Heart left ventricle (tissue), 16 donors: Measurements from ENCODE around the gene COL6A1. TPM values are rescaled to one million over a fixed set of nuclear protein-coding genes. Genes with fewer than 3 reads are reported as not detected.

ENCODE experiments used
- ATAC-seq, 4 donors: fragments of 200-7000 bp; cut with Tn5 transposase; one replicate each; pipeline ENCODE4 v1.9.1; 2020 to 2022; ENCODE audit warnings: moderate library complexity in 4 of 4, mild to moderate bottlenecking in 3 of 4, moderate number of reproducible peaks in 1 of 4
- DNase-seq, 5 donors: peaks; one replicate each; pipeline ENCODE4 v3.0.0-alpha.2; 2020
- H3K27ac ChIP-seq, 12 donors: fragments of 200-600 bp; sonication (generic) in 4 of 12; one replicate each; pipeline versions ENCODE4 v1.5.0 to v1.8.0; 2016 to 2022; ENCODE audit warnings: mild to moderate bottlenecking in 2 of 12
- H3K27me3 ChIP-seq, 9 donors: fragments of 200-600 bp; sonication (generic) in 2 of 9; one replicate each; pipeline versions ENCODE4 v1.5.1 to v1.8.0; 2016 to 2022; ENCODE audit warnings: mild to moderate bottlenecking in 3 of 9
- H3K36me3 ChIP-seq, 9 donors: fragments of 200-600 bp; sonication (generic) in 2 of 9; one replicate each; pipeline versions ENCODE4 v1.5.0 to v1.8.0; 2018 to 2022; ENCODE audit warnings: mild to moderate bottlenecking in 2 of 9
- H3K4me1 ChIP-seq, 12 donors: fragments of 200-600 bp; sonication (generic) in 4 of 12; one replicate each; pipeline versions ENCODE4 v1.5.0 to v1.8.0; 2016 to 2022; ENCODE audit warnings: mild to moderate bottlenecking in 3 of 12
- H3K4me3 ChIP-seq, 12 donors: fragments of 200-600 bp; sonication (generic) in 4 of 12; one replicate each; pipeline versions ENCODE4 v1.5.0 to v1.8.0; 2017 to 2022; ENCODE audit warnings: mild to moderate bottlenecking in 9 of 12, moderate library complexity in 4 of 12
- H3K9me3 ChIP-seq, 12 donors: fragments of 200-600 bp; sonication (generic) in 4 of 12; one replicate each; pipeline versions ENCODE4 v1.5.0 to v1.8.0; 2016 to 2022; ENCODE audit warnings: mild to moderate bottlenecking in 1 of 12
- POLR2A ChIP-seq, 2 donors: fragments of 450-650 bp; IDR thresholded peaks; one replicate each; pipeline ENCODE4 v1.6.1; 2017; ENCODE audit warnings: antibody characterized with exemption in 2 of 2, mild to moderate bottlenecking in 2 of 2, moderate library complexity in 2 of 2
- WGBS, 4 donors: extraction: QIAGEN DNeasy Blood & Tissue Kit in 2 of 4; methylation state at CpG; one replicate each; pipeline versions ENCODE4 v1.1.5 to v1.1.7; 2013 to 2018; 5-methylcytosine and 5-hydroxymethylcytosine counted together
- intact Hi-C, 10 donors: fragments of 100-400 bp; cut with DNase I; formaldehyde crosslinking; loops; one replicate each; pipeline versions ENCODE4 v1.11.1 to v1.14.2; 2022
- polyA plus RNA-seq, 2 donors: library from polyadenylated mRNA; stranded (reverse); fragments of 200-250 nt; gene quantifications; one replicate each; pipeline ENCODE4 v1.2.3, GENCODE V29; 2013
- total RNA-seq, 9 donors: library from RNA; depleted of rRNA in 2 of 9; stranded (reverse); fragments of >200 nt in 2 of 9; fragmentation: NEBNext Ultra II Directional in 3 of 9; extraction: Animal tissue kit (Norgen Biotek cat#: 25700) in 3 of 9; gene quantifications; one replicate each; pipeline versions ENCODE4 v1.1.0 to v1.2.4, GENCODE V29; 2016 to 2023
- TF ChIP-seq, protein P1 (sequence below), 12 donors: fragments of 200-600 bp; sonication (generic) in 4 of 12; IDR thresholded peaks; one replicate each; pipeline versions ENCODE4 v1.5.0 to v1.8.0; 2018 to 2022; ENCODE audit warnings: antibody characterized with exemption in 12 of 12, mild to moderate bottlenecking in 5 of 12
- donor health status: ischemic (EF 13 %, LVEDD 7.1; RV severe dilation, severe dysfunction).
- donor health status: healthy with polysubstance abuse.
- donor health status: DM: no; HTN: yes; CAD: no.
- donor health status: DM: no; HTN: no; CAD: no.
- donor health status: ischemic (EF 25% LVEDD 6.9; RV normal size, moderate dysfunction).
- donor health status: ischemic (EF 25% LVEDD 5.7; RV mildly dilated, moderate dysfunction).
- donor health status: healthy.
- donor health status: DM: yes; HTN: yes; CAD: no.
- donor health status: ischemic (EF 35%, LVEDD 5.7; RV mildly dilated, moderate dysfunction).
- donor health status: nonischemic (EF 11% LVEDD 7.7; RV severe dilation, severe dysfunction).
- donor health status: DM: yes; HTN: yes; CAD: no.
- donor health status: PGD.
- donor health status: ischemic (EF 29% LVEDD 5.4; RV normal size, mild dysfunction).
- donor health status: nonischemic (EF 23%, LVEDD 6.1; RV moderate dilation, normal function).

COL6A1 gene
- total and polyA plus RNA-seq, 11 donors = 92.4 to 385 (median 149) TPM

DNA sequence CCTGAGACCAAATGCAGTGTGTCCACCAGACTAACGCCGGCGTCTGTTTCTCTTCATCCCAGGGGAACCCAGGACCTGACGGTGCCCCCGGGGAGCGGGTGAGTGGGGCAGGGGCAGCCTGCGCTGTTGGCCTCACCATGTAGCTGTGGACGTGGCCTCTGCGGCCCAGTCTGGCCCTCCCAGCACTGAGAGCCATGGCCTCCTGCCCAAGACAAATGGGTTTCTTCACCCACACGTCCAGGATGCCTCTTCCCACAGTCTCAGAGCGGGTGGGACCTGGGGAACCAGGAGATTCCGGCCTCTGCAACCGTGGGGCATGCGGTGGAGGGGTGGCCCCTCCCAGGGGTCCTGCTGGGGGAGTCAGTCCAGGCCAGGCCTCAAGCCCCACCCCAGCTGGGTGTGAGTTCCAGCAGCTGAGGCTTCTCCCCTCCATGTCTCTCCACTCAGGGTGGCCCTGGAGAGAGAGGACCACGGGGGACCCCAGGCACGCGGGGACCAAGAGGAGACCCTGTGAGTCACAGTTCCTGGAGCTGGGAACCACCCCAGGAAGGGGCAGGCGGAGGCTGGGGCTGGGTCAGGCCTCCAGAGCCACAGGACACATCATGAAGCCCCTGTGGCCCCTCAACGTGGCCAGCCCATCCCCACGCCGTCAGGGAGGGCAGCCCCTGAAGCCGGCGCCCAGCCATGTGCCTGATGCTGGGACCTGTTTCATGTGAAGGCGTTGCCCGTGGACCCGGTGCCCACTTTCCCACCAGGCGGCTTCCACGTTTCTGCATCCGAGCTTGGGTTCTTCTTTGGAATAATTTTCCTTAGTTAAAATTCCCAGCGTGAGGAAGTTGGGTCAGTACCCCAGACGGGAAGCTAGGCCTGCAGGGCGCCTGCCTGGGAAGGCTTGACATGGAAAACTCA, 11.0 kb downstream of the COL6A1 start:
- Histone ChIP-seq H3K27me3 (no peaks in the 10 kb centered on the region), H3K4me1 (peaks cover 0 to 27% (median 0%) of the 10 kb centered on the region in 12 donors), H3K4me3 (no peak overlapping the region), H3K9me3 (no peaks in the 10 kb centered on the region), H3K27ac (peak overlapping the region in 10 of 12 donors; percentile 8 to 80 (median 56)), H3K36me3 (peaks cover 0 to 87% (median 69%) of the 10 kb centered on the region in 9 donors)
- ATAC-seq (peak in 3 of 4 donors; percentile 16 to 42 (median 35)), DNase-seq (peak; percentile 15 to 63 (median 35))
- intact Hi-C loops = loop anchor here in 1 of 10 donors (10.0 kb wide), 1 partner anchor 122 kb away; no protein-coding TSS in a partner anchor
- 83 to 85% (median 83%) methylated on average over 25 to 32 of the region's 32 CpGs for WGBS, 4 donors
- TF ChIP-seq, protein P1, sequence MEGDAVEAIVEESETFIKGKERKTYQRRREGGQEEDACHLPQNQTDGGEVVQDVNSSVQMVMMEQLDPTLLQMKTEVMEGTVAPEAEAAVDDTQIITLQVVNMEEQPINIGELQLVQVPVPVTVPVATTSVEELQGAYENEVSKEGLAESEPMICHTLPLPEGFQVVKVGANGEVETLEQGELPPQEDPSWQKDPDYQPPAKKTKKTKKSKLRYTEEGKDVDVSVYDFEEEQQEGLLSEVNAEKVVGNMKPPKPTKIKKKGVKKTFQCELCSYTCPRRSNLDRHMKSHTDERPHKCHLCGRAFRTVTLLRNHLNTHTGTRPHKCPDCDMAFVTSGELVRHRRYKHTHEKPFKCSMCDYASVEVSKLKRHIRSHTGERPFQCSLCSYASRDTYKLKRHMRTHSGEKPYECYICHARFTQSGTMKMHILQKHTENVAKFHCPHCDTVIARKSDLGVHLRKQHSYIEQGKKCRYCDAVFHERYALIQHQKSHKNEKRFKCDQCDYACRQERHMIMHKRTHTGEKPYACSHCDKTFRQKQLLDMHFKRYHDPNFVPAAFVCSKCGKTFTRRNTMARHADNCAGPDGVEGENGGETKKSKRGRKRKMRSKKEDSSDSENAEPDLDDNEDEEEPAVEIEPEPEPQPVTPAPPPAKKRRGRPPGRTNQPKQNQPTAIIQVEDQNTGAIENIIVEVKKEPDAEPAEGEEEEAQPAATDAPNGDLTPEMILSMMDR (IDR thresholded peaks at IDR 0.05) = no peak
- no peak for TF ChIP-seq POLR2A (IDR thresholded peaks at IDR 0.05)

DNA sequence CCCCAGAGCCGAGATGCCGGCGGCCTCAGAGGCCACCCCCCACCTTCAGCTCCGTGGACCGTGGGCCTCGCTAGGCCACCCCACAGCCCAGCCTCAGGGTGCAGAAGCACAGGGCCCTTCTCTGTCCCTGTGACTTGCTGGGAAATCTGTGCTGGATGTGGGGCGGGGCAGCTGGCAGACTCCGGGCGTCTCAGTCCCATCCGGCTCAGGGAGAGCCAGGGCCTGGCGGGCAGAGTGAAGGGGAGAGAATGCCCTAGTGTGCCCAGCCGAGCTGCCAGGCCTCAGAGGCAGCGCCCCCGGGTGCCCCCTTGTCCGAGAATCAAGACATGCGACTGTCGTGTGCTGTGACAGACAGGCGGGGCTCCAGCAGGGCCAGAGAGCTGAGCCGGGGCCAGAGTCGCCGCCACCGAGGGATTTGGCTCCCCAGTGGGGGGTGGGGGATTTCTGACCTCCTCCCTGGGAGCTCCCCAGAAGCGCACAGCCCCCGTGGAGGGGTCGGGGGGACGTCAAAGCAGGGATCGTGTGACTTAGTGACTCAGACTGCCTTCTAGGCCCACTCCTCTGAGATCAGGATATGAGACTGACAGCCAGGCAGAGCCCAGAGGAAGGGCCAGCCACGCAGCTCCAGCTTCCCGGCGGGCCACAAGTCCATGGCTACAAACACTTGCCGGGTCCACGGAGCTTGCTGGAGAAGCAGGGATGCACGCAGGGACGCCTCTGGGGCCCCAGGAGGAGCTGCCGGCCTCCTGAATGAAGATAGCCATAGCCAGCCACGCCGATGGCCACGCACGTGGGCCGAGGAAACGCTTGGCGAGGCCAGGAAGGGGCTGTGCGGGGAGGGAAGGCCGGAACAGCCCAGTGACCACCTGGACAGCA, 11.9 kb downstream of the COL6A1 start:
- Histone ChIP-seq H3K4me3 (no peak overlapping the region), H3K9me3 (no peaks in the 10 kb centered on the region), H3K27ac (peak overlapping the region; percentile 8 to 80 (median 54)), H3K27me3 (no peaks in the 10 kb centered on the region), H3K36me3 (peaks cover 0 to 96% (median 77%) of the 10 kb centered on the region in 9 donors), H3K4me1 (peaks cover 0 to 27% (median 0%) of the 10 kb centered on the region in 12 donors)
- ATAC-seq (peak in 3 of 4 donors; percentile 1 to 34 (median 25)), DNase-seq (peak; percentile 8 to 71 (median 42))
- TF ChIP-seq, protein P1 (IDR thresholded peaks at IDR 0.05) = no peak
- TF ChIP-seq POLR2A (IDR thresholded peaks at IDR 0.05) = no peak
- WGBS, 4 donors = 69 to 86% (median 86%) methylated on average over 19 to 44 of the region's 44 CpGs
- intact Hi-C loops = loop anchor here in 1 of 10 donors (10.0 kb wide), 1 partner anchor 121 kb away; no protein-coding TSS in a partner anchor

DNA sequence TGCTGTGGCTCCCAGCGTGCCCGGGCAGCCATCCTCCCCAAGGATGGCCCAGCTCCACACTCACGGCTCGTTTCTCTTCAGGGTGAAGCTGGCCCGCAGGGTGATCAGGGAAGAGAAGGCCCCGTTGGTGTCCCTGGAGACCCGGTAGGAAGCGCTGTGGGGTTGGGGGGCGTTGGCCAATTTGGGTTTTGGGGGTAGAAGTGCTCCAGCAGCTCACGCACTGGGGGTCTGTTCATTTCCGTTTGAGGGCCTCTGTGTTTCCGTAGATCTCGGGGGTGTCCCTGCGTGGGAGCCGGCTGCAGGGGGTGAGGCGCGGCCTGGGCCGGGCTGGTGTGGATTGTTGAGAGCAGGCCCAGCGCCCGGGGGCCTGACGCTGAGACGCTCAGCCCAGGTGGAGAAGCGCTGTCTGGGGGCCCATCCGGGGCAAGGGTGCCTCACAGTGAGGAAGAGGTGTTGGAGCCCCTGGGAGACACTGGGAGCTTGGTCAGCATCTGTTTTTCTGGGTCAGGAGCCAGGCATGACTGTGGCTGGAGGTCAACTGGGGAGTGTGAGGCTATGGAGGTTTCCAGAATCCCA, 12.6 kb downstream of the COL6A1 start:
- H3K27me3 ChIP-seq = no peaks in the 10 kb centered on the region
- TF ChIP-seq, protein P1 (IDR thresholded peaks at IDR 0.05) = no peak
- no peak for TF ChIP-seq POLR2A (IDR thresholded peaks at IDR 0.05)
- H3K4me1 ChIP-seq = peaks cover 0 to 27% (median 0%) of the 10 kb centered on the region in 12 donors
- intact Hi-C loops = loop anchor here in 1 of 10 donors (10.0 kb wide), 1 partner anchor 121 kb away; no protein-coding TSS in a partner anchor
- 81 to 94% (median 86%) methylated on average over 14 to 24 of the region's 24 CpGs for WGBS, 4 donors
- no peaks in the 10 kb centered on the region for H3K9me3 ChIP-seq
- peak overlapping the region in 8 of 12 donors; percentile 30 to 80 (median 62) for H3K27ac ChIP-seq
- peaks cover 0 to 97% (median 71%) of the 10 kb centered on the region in 9 donors for H3K36me3 ChIP-seq
- ATAC-seq (peak in 2 of 4 donors; percentile 1 to 8), DNase-seq (peak; percentile 8 to 64 (median 28))
- H3K4me3 ChIP-seq = no peak overlapping the region
